IPS DF 19.7 (cell line): ENCODE results near the gene WDR27.
"Not testable (repeated sequence)": the region's sequence is repeated elsewhere in the genome, so short reads cannot be mapped to it uniquely, and the experiment has no call there.

ENCODE experiments used
- DNase-seq: peaks from one replicate; pipeline ENCODE4 v3.0.0-alpha.2; 2013; ENCODE audit warnings: low read depth, low spot score

WDR27 gene

GRCh38 chr6:169479783-169480495 lies 221.9 kb downstream of the WDR27 start:
- DNase-seq: no peak

DNA sequence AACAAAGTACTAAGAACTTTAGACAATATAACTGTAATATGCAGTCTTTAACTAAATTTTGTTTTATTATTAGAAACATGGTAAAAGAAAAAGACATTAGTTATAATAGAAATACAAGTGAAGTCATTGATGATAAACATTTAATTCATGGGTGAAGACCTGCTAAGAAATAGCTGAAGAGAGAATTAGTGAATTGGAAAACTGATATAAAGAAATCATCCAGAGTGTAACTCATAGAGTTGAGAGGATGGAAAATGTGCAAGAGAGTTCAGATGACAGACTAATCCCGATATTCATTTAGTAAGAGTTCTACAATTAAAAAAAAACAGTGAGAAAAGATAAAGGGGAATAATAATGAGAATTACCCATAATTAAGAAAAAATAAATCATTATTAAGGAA lies 227.5 kb downstream of the WDR27 start:
- DNase-seq: no peak

- no peak for DNase-seq
These were observed 228.2 kb downstream of the WDR27 start for GRCh38 chr6:169473663-169474062.

DNA sequence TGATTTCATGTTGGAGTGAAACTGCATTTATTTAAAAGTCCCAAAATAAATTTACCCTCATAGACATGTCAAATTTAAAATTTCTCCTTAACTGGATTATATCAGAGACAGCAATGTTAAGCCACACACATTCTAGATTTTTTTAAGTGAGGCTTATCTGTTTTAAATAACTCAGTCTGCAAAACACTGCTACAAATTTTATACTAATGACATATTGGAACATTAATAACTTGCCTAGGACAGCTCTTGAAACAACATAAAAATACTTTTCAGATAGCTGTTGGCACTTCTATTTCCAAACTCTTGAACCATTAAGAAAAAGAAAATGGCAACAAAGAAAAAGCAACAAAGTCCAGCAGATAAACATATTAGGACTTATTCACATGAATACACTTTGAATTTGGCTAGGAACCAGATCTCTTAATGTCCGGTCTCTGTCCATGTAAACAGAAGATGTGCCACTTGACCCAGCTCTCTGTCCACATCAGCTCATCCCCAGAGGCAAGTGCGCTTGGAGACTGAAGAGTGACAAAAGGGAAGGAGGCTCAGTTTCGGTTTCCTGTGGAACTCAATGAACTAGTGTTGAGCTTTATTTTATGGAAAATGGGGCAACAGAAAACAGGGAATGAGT lies 228.9 kb downstream of the WDR27 start:
- DNase-seq: no peak

DNA sequence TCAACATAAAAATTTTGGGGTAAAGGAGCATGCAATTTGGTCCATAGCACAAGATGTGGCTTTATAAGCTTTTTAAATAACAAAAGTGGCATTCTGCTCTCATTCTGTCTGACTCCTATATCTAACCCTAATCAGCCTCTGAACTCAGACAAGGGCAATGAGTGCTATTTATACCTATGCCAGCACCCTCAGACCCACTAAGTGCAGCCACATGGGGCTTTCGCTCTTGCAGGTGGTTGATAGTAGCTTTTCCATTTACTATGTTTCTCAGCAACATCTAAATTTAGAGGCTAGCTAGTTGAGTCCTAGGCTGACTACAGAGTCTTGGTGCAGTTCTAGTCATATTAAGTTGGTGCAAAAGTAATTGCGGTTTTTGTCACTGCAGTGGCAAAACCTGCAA lies 231.0 kb downstream of the WDR27 start:
- no peak for DNase-seq

DNA sequence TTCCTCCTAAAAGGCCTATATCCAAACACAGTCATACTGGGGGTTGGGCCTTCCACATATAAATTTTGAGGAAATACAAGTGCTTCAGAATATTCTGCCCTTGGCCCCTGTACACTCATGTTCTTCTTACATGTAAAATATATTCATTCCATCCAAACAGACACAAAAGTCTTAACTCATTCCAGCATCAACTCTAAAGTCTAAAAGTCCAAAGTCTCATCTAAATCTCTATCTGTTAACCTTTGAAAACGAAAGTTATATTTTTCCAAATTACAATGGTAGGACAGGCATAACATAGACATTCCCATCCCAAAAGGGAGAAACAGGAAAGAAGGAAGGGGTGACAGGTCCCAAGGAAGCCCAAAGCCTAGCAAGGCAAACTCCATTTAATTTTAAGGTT lies 232.8 kb downstream of the WDR27 start:
- no peak for DNase-seq

- DNase-seq: not testable (repeated sequence)
These were observed 234.1 kb downstream of the WDR27 start for GRCh38 chr6:169467755-169468154.

DNA sequence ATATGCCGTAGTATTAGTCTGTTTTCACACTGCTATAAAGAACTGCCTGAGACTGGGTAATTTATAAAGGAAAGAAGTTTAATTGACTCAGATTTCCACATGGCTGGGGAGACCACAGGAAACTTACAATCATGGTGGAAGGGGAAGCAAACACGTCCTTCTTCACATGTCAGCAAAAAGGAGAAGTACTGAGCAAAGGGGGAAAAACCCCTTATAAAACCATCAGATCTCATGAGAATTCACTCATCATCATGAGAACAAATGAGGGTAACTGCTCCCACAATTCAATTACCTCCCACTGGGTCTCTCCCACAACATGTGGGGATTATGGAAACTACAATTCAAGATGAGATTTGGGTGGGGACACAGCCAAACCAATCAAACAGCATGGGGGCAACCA lies 235.6 kb downstream of the WDR27 start:
- DNase-seq: not testable (repeated sequence)

DNA sequence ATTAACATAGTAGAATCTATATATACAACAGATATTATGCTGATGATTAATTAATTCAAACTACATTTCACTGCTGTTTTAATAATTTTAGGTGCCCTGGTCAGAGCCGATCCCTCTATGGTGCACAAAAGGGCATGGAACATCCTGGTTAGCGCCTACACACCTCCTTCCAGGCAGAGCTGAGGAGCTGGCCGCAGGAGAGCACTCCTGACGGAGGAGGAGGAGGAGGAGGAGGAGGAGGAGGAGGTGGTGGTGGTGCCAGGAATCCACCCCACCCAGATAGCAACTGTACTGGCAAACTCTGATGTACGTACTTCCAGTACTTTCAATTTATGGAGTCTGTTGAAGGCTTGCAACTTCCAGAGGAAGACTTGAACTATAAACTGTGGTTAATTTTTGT lies 244.1 kb downstream of the WDR27 start:
- no peak for DNase-seq

- no peak for DNase-seq
These were observed 245.0 kb downstream of the WDR27 start for GRCh38 chr6:169456840-169457239.

DNA sequence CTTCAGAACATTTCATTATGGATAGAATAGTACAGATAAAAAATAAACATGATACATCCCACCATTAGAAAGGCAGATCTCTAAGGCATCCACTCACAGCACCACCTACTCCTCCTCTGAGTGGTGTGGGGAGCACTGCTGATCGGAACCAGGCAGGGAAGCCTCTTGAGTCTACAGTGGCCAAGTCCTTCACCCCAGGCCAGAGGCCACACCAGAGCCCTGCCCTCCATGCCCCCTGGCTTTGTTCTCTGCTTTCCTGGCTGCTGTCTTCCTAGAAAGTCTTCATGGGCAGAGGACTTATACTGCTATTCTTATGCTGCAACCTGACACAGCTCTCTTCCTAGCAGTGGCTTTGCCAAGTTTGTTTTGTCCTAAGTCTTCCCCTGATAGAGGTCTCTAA lies 246.4 kb downstream of the WDR27 start:
- no peak for DNase-seq

DNA sequence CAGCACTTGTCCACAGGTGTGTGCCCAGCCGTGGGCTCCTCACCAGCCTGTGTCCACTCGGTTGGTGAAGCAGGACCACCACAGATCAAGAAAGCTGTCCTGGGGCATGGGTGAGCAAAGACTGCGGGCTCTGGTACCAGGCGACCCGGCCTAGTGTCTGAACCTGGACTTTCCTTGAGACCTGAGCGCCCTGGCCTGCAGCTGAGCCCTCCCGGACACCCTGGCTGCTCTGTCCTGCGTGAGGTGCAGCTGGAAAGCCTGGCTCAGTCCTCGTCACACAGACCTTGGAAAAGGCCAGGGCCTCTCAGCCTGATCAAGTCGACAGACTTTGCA lies 247.0 kb downstream of the WDR27 start:
- DNase-seq: no peak

DNA sequence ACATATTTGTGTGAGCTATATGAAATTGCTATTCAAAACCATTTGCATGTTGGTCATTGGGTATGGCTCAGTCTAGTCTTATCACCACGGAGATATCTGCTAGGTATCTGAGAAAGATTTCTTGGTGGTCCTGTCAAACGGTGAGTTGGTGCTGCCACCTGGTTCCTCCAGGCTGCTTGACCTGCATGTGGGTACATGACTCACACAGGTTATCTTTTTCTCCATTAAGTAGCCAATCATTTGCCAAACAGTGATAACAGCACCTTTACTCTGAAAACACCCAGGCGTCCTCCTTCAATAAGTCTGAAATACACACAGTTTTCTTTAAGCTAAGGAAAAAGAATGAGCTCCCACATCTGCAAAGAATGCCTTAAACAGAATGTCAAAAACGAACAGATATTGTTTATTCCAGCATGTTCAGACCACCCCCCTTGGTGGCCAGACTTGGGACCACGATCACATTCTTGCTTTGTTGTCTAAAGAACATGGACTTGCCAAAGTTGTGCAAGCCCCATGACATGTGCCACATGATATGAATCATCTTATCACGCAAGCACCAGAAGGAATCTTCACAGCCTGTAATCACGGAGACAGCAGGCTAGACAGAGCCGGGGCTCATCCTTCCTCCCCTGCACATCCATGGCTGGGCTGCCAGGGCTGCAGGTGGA lies 247.5 kb downstream of the WDR27 start:
- DNase-seq: no peak

DNA sequence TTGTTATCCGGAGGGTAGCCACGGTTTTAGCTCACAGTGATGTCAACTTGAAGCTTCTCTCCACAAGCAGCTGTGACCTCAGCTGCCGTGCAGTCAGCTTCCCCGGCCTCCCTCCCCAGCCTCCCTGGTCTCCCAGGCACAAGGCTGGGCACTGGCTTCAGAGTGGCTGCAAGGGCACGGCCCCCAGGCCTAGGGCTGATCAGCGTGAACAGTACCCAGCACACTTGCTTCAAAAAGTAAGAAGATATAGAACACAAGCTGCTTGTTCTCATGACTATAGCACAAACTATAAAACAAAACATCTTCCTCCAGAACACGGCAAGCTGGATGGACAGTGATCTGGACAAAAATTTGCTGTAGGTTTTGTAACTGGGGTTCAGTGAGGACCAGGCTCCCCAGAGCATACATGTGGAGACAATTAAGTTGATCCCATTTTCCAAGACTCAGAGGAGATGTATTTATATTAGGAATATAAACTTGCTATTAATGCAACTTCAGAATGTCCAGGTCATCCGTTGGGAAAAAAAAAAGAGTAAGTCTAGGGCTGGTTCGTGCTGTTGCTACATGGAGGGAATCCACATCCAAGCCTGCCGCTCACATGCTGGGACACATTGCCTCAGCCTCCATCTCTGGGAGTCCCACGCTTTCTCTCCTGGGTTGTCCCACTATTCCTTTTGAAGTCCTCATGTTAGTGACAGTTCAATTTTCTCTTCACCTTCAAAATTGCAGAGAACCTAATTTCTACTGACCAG lies 248.8 kb downstream of the WDR27 start:
- DNase-seq: no peak

GRCh38 chr6:169452117-169452868 lies 249.5 kb downstream of the WDR27 start:
- DNase-seq: no peak

DNA sequence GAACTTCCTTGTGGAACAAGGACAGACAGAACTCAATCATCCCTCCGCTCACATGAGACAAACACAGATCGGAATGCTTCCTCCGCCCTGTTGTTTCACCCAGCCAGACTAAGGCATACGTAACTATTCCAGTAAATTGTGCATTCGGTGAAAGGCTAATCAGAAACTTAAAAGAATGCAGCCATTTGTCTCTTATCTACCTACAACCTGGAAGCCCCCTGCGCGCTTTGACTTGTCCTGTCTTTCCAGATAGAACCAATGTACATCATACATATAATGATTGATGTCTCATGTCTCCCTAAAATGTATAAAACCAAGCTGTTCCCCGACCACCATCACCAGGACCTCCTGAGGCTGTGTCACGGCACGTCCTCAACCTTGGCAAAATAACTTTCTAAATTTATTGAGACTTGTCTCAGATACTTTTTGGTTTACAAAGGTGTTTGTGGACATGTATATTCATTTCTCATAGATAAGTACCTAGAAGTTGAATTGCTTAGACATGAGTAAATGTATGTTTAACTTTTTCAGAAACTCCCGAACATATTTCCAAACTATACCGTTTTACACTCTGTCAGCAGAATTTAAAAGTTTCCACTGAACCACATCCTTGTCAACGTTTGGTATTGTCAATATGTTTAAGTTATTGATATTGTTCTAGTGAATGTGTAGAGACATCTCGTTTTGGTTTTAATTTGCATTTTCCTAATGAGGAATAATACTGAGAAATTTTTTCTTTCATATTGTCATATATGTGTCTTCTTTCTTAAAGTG lies 250.6 kb downstream of the WDR27 start:
- no peak for DNase-seq

- DNase-seq: no peak
These were observed 251.7 kb downstream of the WDR27 start for GRCh38 chr6:169450097-169450496.

GRCh38 chr6:169449221-169449620 lies 252.6 kb downstream of the WDR27 start:
- DNase-seq: no peak

DNA sequence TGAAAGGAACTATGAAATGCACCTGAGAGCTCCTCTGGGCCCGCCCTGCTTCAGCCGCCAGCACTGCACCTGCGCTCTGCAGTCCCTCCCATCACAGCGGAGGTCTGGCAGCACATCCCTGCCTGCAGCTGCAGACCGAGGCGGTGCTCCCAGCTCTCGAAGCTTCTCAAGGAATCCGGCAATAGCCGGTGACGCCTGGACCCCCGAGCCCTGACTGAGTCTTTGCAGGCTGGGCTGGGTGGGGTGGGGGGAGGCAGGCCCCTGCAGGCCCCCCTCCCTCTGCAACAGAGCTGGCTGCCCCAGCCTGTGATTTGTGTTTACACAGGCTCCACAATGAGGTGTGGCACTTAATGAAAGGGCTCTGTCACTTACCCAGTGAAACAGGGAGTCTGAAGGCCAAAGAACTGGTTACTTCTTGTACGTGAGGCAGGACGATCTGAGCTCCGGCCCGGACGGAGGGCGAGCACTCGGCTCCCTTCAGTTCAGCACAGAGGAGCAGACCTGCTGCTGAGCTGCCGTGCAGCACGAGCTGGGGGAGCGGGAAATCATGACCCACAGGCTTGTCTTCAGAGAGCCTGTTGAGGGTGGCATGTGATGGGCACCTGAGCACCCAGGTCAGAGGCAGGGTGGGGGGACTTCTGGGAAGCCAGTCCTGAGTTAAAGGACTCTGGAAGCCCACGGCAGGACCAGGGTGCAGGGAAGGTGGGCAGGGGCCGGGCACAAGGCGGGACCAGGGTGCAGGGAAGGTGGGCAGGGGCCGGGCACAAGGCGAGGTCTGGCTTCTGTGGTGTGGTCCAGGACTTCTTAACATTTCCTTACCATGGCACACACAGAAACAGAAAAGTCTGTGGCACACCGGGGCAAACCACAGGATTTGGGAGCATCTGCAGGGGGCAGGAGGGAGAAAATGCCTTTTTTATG lies 255.9 kb downstream of the WDR27 start:
- DNase-seq: no peak

GRCh38 chr6:169445227-169445626 lies 256.6 kb downstream of the WDR27 start:
- DNase-seq: no peak
